Activated CD4-positive, alpha-beta T cell treated with anti-CD3 and anti-CD28 coated beads, Interleukin-2, amount 50 U/mL, for 24 hours (primary cell): ENCODE data around the gene RPL10A.

Experiments used
- DNase-seq, 2 donors: peaks; one replicate each; pipeline ENCODE4 v3.0.0-alpha.2; 2020; ENCODE audit warnings: low read depth in 1 of 2, low spot score in 1 of 2

The RPL10A gene

GRCh38 chr6:35448191-35448590, 20.0 kb upstream of the RPL10A start:
- no peak for DNase-seq

- peak in 1 of 2 donors; percentile 35 for DNase-seq
Observed at GRCh38 chr6:35449287-35449881, 18.8 kb upstream of the RPL10A start.

- DNase-seq: no peak
Observed at GRCh38 chr6:35451354-35452182, 16.6 kb upstream of the RPL10A start.

- DNase-seq: peak; percentile 70 to 88
Observed at GRCh38 chr6:35452183-35453090, 15.8 kb upstream of the RPL10A start, which contains the start of gene FANCE. Gene FANCE, plus strand, starts transcription at chr6:35452338. Its CDS starts 208 bp downstream, at chr6:35452546.

GRCh38 chr6:35453236-35453635, 15.0 kb upstream of the RPL10A start:
- no peak for DNase-seq

GRCh38 chr6:35454391-35455110, 13.7 kb upstream of the RPL10A start:
- DNase-seq: no peak

- no peak for DNase-seq
Observed at GRCh38 chr6:35457907-35458306, 10.3 kb upstream of the RPL10A start.

GRCh38 chr6:35461270-35461669, 6.9 kb upstream of the RPL10A start:
- no peak for DNase-seq

GRCh38 chr6:35463292-35463691, 4.9 kb upstream of the RPL10A start:
- no peak for DNase-seq

GRCh38 chr6:35465646-35466045, 2.6 kb upstream of the RPL10A start:
- no peak for DNase-seq

GRCh38 chr6:35468980-35469750, 964 bp downstream of the RPL10A start:
- no peak for DNase-seq

GRCh38 chr6:35469751-35470662, 1.8 kb downstream of the RPL10A start:
- DNase-seq: no peak

- no peak for DNase-seq
Observed at GRCh38 chr6:35470663-35471120, 2.5 kb downstream of the RPL10A start.

GRCh38 chr6:35471836-35472345, 3.7 kb downstream of the RPL10A start:
- no peak for DNase-seq

GRCh38 chr6:35473075-35473849, 5.1 kb downstream of the RPL10A start:
- DNase-seq: no peak

GRCh38 chr6:35473850-35474130, 5.6 kb downstream of the RPL10A start:
- no peak for DNase-seq

GRCh38 chr6:35474131-35474941, 6.1 kb downstream of the RPL10A start:
- no peak for DNase-seq
